Panc1 (cell line): Measurements from ENCODE around the gene VOPP1.

ENCODE experiments used
- CTCF ChIP-seq: fragments of 450-650 bp; IDR thresholded peaks from 2 replicates; pipeline ENCODE4 v1.5.1; 2017; ENCODE audit warnings: mild to moderate bottlenecking
- POLR2AphosphoS5 ChIP-seq: IDR thresholded peaks from 2 replicates; pipeline ENCODE4 v1.6.1; 2012; ENCODE audit warnings: mild to moderate bottlenecking, low read depth, low read length, moderate library complexity
- SIN3A ChIP-seq: IDR thresholded peaks from 2 replicates; pipeline ENCODE4 v1.6.1; 2012; ENCODE audit warnings: low read depth, mild to moderate bottlenecking, low read length, moderate library complexity, borderline replicate concordance; ENCODE audit not compliant: insufficient read depth
- TCF7L2 ChIP-seq: IDR thresholded peaks from 2 replicates; pipeline ENCODE4 v1.6.1; 2011; ENCODE audit warnings: mild to moderate bottlenecking, low read depth, low read length, inconsistent platforms

- TF ChIP-seq CTCF (no peak), POLR2AphosphoS5 (no peak), TCF7L2 (no peak), SIN3A (no peak)
Observed at GRCh38 chr7:55498770-55499169, 73.5 kb downstream of the VOPP1 start.
